ENCODE measurements around the gene COMT.

DNA sequence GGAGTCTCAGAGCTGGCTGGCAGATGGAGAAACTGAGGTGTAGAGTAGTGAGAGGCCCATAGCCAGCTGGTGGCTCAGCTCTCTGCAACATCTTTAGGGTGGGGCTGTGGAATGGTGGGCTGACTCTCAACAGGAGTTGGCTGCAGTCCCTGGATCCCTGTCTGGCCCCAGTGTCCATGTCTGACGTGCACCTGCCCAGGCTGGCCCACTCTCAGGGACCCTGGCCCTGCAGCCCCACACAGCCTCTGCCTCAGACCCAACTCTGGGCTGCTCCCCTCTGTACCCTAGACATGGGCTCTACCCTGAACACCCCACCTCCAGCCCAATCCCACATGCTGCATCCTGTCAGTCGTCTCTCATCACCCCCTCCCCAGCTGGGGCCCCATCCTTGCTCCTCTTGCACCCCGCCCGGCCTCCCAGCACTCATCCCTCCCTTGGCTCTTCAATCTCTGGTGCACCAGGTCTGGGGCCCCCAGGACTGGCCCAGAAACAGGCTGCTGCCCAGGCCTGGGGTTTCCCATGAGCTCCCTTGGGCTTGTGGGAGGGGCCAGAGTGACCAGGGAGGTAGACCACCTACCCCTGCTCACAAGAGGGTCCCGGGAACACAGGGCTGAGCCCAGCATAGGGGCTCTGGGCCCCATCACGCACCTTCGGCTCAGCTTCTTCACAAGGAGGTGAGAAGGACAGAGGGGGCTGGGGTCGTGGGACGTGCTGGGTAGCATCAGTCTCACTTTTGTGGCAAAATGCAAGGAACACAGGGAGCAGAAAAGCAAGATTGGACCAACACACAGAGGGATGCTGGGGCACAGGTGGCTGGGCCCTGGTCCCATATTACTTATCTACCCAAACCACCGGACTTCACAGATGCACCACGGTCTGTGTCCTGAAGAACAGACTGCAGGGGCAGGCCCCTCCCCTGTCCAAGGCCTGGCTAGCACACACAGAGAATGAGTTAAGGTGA is 43.6 kb downstream of the COMT start:
- no peak for TF ChIP-seq POLR2A (IDR thresholded peaks at IDR 0.05)
- TF ChIP-seq, protein P1, sequence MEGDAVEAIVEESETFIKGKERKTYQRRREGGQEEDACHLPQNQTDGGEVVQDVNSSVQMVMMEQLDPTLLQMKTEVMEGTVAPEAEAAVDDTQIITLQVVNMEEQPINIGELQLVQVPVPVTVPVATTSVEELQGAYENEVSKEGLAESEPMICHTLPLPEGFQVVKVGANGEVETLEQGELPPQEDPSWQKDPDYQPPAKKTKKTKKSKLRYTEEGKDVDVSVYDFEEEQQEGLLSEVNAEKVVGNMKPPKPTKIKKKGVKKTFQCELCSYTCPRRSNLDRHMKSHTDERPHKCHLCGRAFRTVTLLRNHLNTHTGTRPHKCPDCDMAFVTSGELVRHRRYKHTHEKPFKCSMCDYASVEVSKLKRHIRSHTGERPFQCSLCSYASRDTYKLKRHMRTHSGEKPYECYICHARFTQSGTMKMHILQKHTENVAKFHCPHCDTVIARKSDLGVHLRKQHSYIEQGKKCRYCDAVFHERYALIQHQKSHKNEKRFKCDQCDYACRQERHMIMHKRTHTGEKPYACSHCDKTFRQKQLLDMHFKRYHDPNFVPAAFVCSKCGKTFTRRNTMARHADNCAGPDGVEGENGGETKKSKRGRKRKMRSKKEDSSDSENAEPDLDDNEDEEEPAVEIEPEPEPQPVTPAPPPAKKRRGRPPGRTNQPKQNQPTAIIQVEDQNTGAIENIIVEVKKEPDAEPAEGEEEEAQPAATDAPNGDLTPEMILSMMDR (IDR thresholded peaks at IDR 0.05 in 8 of 11, conservative IDR thresholded peaks at IDR 0.05 in 3 of 11) = no peak
